Nucleus accumbens (tissue), 56 donors: ENCODE results near the gene LCA5.
"Not testable (repeated sequence)": the region's sequence is repeated elsewhere in the genome, so short reads cannot be mapped to it uniquely, and the experiment has no call there.

Source experiments
- DNase-seq, 56 donors: peaks; one replicate each; lab custom pipeline; 2025; lab: John Stamatoyannopoulos, UW

LCA5 gene

DNA sequence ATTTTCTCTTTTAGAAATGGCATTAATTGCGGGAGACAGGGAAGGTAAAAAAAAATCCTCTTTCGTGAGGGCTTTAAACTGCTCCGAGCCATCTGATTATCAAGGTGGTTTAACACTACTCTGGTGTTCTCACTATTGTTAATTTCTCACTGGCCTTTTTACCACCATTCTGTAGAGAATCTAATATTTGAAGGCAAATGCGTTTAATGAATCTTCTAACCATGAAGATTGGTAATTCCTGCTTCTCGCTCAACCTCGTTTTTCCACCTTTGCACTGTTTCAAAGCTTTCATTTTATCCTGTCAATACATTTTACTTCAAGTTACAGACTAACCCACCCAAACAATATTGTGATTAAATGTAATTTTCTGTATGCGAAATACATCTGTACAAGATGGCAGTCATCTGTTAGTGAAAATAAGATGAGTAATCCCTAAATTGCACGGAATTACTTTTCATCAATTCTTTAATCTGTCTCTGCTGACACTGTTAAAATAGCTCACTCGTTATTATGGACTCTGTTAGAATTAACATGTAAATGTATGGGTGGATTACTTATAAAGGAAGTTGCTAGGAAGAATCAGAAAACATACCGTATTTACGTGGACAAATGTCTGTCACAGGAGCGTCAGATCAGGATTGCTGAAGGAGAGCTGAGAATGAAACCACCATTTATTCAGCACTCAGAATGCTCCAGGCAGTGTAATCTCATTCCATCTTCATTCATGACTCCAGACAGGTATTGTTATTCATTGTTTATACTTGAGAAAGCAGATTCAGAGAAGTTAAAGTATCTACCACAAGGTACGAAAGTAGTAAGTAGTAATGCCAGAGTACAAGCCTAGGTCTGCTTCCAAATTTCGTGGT, 1.1 kb upstream of the LCA5 start:
- no peak for DNase-seq

DNA sequence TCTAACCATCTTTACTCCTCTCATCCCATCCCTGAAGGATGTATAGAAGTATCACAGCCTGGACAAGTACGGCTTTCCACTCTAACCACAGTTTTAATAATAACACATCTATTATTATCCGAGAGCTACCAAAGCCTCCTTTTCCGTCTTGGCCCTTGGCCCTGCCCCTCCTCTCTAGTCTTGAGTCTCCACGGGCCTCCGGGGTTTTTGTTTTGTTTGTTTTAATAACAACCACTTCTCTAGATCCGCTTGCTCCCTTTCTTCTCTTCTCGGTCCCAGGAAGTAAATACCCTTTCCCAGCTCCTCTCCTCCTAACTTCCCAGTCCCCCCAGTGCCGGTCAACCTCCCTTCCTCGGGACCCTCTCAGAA, 661 bp downstream of the LCA5 start:
- peak in 10 of 56 donors; percentile 11 to 54 (median 31) for DNase-seq

DNA sequence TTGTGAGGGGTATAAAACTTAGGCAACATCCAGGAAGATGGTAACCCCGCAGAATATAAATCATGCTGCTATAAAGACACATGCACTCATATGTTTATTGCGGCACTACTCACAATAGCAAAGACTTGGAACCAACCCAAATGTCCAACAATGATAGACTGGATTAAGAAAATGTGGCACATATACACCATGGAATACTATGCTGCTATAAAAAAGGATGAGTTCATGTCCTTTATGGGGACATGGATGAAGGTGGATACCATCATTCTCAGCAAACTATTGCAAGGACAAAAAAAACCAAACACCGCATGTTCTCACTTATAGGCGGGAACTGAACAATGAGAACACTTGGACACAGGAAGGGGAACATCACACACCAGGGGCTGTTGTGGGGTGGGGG, 7.7 kb downstream of the LCA5 start:
- not testable (repeated sequence) for DNase-seq

- no peak for DNase-seq
Measured at GRCh38 chr6:79526897-79527296, 10.3 kb downstream of the LCA5 start.

DNA sequence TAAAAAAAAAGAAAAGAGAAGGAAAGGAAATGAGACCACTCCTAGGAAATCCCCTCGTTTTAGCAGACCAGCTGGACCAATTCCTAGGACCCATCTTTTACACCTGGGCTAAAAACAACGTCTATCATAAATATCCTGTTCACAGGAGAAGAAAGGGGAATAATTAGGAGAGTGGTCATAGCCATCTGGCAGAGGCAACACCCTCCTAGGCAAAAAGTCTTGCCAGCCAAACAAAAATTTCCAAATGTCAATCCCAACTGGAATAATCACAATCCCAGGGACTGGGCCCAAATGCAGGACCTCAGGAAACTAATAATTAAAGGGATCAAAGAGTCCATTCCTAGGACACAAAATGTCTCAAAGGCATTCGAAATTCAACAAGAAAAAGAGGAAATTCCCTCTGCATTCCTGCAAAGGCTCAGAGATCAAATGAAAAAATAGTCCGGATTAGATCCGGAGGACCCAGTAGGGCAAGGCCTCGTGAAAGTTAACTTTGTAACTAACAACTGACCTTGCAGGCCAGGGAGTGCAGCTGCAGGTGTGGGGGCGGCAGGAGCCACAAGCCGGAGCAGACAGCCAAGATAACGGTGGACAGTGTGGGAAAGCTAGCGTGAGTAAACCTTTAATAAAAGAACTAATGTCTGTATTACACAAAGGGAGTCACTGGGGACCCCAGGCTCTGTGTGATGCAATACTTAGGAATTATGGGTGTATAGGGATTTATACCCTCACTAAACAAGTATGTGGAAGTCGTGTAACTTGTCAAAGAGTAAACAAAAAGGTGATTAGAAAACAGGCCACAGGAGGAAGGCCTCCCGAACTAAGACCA, 11.7 kb downstream of the LCA5 start:
- no peak for DNase-seq

- DNase-seq = no peak
Measured at GRCh38 chr6:79524065-79524464, 13.2 kb downstream of the LCA5 start.

- no peak for DNase-seq
Measured at GRCh38 chr6:79522609-79523008, 14.6 kb downstream of the LCA5 start.

- DNase-seq = no peak
Measured at GRCh38 chr6:79520534-79520933, 16.7 kb downstream of the LCA5 start.

- no peak for DNase-seq
Measured at GRCh38 chr6:79518842-79519241, 18.4 kb downstream of the LCA5 start.

DNA sequence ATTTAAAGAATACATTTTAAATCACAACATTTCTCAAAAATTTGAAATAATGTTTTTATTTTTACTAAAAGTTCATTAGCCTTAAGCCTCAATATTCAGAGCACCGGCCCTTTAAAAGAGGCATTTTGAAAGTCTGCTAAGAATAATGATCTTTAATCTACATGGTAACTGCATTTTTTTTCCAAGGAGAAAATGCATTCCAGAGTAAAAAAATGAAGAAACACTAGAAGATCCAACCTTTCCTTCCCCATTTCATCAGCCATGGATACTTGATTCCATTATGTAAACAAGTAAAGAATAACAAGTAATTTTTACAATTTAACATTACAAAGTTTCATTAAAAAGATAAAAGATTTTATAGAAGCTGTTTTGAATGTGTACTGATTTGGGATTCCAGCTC, 21.8 kb downstream of the LCA5 start:
- DNase-seq = no peak

GRCh38 chr6:79513111-79513510, 24.1 kb downstream of the LCA5 start:
- DNase-seq = no peak

DNA sequence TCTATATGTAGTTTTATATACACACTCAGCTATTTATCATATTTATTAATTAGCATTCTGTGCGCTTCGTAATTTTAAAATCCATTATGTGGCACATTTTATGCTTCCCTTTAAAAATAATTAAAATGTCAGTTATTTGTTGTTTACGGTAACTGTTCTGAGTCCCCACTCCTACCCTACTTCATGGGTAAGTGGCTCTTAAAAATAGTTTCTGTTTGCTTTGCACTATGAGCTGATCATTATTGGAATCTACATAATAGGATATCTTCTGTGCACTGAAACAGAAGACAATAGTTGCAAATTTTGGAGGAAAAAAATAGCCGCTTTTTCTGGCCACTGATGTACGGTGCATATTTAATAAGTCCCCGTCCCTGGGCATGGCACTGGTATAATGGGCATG, 25.2 kb downstream of the LCA5 start:
- DNase-seq = no peak

- no peak for DNase-seq
Measured at GRCh38 chr6:79510707-79511106, 26.5 kb downstream of the LCA5 start.

DNA sequence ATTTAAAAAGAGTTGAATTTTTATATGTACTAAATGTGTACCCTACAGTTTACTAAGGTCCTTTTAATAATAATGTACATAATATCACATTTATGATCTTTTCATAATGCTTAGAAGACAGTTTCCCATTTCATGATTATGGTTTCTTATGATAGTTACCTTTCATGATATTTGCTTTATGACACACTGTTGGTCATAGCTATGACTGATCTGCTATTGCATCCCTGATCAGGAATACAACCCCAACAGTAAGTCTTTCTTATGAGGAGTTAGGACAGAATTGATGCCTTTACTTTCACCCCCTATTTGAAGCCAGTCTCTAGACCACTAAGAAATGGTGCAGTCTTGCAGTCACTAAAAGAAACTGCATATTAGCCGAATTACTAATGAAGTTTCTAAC, 31.0 kb downstream of the LCA5 start:
- DNase-seq = no peak

DNA sequence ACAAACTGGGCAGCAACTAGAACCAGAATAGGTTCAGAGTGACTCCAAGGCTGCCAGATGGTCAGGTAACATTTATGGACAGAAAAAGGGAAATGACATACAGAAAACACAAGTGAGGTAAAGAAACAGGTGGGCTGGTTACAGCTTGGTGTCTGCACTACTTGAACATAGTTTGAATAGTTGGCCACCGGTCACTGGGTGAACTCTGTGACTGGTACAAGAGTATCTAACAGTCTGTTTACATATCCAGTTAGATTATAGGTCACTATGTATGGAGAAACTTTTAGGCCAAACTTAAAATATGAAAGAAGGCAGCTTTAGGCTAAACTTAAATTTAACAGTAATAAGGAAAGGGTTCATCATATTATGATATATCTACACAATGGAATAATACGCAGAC, 32.9 kb downstream of the LCA5 start:
- DNase-seq = no peak

DNA sequence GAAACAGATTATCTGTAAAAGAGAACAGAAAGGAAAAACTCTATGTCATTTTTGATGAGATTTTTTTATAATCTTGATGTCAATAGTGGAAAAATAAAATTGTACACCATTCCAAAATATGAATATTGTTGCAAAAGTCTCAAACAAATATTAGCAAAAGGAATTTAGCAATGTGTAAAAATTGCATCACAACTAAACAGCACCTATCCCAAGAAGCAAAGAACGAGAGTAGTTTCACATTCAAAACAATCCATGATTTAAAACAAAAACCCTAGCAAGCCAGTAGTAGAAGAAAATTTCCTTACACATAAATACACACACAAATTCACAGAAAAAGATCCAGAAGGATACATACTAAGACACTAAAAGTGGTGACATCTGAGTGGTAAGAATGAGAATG, 38.4 kb downstream of the LCA5 start:
- no peak for DNase-seq

- no peak for DNase-seq
Measured at GRCh38 chr6:79495246-79495645, 42.0 kb downstream of the LCA5 start.

DNA sequence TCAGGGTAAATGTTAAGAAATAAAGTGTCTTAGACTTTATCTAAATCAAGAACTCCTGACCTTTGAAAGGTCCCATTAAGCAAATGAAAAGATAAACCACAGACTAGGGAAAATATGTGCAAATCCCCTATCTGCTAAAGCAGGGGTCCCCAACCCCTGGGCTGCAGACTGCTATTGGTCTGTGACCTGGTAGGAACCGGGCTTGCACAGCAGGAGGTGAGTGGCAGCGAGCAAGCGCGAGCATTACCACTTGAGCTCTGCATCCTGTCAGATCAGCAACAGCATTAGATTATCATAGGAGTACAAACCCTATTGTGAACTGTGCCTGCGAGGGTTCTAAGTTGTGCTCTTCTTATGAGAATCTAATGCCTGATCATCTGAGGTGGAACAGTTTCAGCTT, 42.4 kb downstream of the LCA5 start:
- no peak for DNase-seq

DNA sequence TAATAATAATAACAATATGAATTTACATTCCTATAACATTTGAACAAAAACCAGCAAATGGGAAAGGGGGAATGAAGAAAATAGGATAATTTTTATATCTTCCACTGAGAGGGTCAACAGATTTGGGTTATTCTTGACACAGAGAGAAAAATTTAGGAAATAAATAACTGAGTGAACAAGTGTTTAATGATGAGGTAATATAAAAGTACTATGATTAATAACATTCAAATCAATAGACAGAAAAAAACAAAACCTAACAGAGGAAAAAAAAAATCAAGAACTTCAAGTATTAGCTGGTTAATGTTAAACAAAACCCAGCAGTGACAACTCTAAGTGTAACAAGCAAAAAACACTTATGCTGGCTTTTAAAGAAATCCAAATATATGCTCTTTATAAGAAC, 66.5 kb downstream of the LCA5 start:
- no peak for DNase-seq

GRCh38 chr6:79469376-79470246, 67.6 kb downstream of the LCA5 start:
- no peak for DNase-seq

DNA sequence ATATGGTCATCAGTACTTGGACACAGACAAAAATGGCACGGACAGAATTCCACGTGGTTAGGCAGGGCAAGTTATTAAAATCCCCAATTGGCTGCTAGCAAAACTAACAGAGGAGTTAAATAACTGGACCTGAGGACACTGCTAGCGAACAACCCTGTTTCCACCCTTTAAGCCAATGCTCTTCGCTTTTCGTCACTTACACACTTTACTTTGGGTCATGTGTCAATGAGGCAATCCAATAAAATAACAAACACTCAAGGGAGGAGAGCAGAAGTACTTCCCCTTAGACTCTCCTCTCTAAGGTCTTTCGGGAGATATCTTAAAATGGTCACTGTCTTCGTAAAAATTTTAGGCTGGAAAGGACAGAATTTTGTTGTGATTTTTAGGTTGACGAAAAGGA, 68.6 kb downstream of the LCA5 start:
- no peak for DNase-seq
